Measurements from ENCODE around the gene STIMATE.

STIMATE gene

DNA sequence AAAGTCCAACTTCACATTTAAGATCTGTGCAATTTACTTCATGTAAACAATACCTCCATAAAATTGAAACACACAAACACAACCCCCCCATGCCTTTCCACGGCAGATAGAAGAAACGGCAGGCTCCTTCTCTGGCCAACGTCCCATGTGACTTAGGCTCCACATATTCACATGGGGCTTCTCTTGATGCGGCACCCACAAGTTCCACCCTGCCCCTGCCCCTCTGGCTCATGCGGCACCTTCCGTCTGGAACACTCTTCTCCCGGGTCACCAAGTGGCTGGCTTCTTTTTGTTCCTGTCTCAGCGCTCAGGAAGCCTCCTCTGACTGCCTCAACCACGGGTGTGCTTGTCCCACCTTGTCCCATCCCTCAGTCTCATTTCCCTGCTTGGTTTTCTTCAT, 25.6 kb downstream of the STIMATE start:
- DNase-seq (ENCODE audit: extremely low read depth in 1 of 2, low read depth in 1 of 2): no peak

GRCh38 chr3:52870471-52870870, 26.9 kb downstream of the STIMATE start:
- no peak for DNase-seq (ENCODE audit: extremely low read depth in 1 of 2, low read depth in 1 of 2)

GRCh38 chr3:52866427-52866826, 30.9 kb downstream of the STIMATE start:
- DNase-seq (ENCODE audit: extremely low read depth in 1 of 2, low read depth in 1 of 2): no peak

DNA sequence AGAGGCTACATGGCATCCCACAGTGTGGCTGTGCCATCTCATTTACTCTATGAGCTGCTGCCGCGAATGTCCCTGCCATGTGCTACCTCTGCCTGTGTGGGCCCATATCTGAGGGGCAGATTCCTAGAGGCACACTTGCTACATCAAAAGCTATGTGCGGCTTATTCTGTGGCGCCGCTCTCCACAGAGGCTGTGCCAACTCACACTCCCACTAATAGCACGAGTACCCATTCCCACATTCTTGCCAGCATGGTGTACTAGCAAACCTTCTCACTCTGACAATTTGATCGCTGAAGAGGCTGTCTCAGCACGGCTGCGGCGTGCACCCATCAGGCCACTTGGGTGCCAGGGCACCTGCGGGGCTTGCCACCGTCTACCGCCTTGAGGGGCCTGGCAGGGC, 31.4 kb downstream of the STIMATE start:
- DNase-seq (ENCODE audit: extremely low read depth in 1 of 2, low read depth in 1 of 2): no peak

DNA sequence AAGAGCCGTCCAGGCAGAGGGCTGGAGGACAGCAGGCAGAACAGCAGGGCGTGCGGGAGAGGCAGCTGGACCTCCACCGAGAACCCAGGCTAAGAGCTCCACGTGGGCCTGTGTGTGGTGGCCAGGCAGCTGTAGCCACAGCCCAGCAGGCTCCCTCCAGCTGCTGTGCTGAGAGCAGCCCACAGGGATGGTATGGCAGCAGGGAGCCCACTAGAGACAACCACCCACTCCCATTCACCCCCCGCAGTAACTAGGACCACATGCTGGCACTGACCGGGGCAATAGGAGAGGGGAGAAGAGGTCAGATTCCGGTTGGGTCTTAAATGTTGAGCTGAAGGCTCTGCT, 37.0 kb downstream of the STIMATE start:
- DNase-seq (ENCODE audit: extremely low read depth in 1 of 2, low read depth in 1 of 2): no peak

DNA sequence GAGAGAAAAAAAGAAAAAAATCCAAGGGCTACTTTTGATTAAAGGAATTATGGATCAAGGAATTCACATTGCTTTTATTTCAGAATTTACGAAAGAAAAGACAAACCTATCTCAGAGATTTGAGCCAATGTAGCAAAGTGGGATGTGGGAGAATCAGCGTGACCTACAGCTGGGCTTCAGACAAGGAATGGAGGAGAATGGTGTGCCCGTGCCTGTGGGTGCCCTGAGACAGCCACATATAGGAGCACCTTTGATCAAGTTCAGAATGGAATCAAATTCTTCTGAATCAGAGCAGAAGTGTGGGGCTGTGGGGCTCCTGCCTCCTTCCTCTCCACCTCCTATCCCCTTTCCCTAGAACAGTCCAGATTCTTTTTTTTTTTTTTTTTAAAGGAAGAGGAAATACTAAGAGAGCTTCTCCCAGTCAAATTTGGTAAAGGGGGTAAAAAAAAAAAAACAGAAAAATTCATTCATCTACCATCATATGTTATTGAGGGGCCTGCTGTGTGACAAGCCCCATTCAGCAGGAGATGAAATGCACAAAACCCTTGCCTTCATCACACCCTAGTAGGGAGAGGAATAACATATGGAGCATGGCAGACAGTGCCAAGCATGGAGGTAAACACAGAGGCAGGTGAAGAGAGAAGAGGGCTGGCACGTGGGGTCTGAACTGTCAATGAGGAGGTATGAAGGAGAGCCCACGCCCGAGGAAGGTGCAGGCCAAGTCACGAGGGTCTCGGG, 37.5 kb downstream of the STIMATE start:
- DNase-seq (ENCODE audit: extremely low read depth in 1 of 2, low read depth in 1 of 2): no peak

- DNase-seq (ENCODE audit: extremely low read depth in 1 of 2, low read depth in 1 of 2): no peak
Measured at GRCh38 chr3:52857864-52858263, 39.5 kb downstream of the STIMATE start.

DNA sequence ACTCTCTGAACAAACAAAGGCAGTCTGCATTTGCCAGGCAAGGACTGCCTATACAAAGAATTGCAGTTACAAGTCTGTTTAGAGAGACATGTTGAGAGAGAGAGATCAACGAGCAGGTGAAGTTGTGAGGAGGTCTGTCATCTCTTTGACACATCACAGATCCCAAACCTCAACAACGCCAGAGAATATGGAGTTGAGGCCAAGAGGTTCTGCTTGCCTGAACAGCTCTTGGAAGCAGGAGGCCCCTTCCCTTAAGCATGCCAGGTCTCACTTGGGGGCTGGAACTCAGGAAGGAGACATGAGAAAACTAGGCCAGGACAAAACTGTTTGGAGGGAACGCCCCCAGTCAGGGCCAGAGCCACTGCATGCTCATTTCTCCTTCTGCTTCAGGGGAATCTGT, 40.2 kb downstream of the STIMATE start:
- DNase-seq (ENCODE audit: extremely low read depth in 1 of 2, low read depth in 1 of 2): no peak

DNA sequence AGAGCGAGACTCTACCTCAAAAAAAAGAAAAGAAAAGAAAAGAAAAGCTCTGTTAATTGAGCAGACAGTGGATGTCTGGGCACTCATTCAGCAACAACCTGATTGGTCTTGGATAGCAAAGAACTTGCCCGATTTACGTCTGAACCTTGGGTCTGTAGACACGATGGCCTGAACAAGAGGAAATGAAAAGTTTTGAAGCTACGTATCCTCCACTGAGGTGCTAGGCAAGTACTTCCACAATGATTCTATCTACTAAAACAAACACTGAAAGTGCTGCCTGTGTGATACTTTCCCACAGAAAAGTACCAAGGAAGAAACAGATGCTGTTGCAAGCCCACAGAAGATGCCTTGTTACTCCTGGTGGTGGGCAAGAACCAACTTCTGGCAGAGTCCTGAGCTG, 40.7 kb downstream of the STIMATE start:
- no peak for DNase-seq (ENCODE audit: extremely low read depth in 1 of 2, low read depth in 1 of 2)

DNA sequence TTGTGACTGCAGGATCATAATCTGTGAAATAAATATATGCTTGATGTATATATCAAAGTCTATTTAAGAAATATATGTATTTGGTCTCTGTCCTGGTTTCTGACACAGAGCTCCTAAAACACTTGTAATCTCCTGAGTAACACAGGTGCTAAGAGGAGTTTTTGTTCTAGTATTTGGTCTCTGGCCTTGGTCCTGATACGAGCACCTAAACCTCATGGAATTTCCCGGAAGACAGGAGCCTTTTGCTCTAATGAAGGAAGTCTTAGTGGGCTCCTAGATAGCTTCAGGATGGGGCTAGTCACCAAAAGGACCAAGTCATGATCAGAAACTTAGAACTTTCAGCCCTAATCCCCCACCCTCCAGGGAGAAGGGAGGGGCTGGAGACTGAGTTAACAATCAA, 43.3 kb downstream of the STIMATE start:
- no peak for DNase-seq (ENCODE audit: extremely low read depth in 1 of 2, low read depth in 1 of 2)

- no peak for DNase-seq (ENCODE audit: extremely low read depth in 1 of 2, low read depth in 1 of 2)
Measured at GRCh38 chr3:52852419-52852818, 44.9 kb downstream of the STIMATE start.

- DNase-seq (ENCODE audit: extremely low read depth in 1 of 2, low read depth in 1 of 2): no peak
Measured at GRCh38 chr3:52851348-52851747, 46.0 kb downstream of the STIMATE start.

GRCh38 chr3:52849656-52850055, 47.7 kb downstream of the STIMATE start:
- no peak for DNase-seq (ENCODE audit: extremely low read depth in 1 of 2, low read depth in 1 of 2)

DNA sequence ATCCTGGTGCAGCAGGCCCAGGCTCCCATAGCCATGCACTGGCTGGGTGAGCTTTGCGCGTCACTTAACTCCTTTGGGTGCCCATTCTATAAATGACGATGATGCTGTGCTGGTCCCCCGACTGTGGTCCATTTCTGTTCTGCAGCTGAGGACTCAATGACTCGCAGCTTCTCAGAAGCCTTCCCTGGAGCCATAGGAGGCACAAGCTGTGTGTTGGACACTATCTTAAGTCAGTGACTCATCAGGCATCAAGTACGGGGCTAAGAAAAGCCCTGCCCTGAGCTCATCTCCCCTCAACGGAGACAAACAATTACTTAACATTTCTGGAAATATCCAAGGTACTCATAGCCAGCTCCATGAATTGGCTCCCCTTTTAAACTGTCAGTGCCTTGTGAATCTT, 48.7 kb downstream of the STIMATE start:
- no peak for DNase-seq (ENCODE audit: extremely low read depth in 1 of 2, low read depth in 1 of 2)

GRCh38 chr3:52847726-52848125, 49.6 kb downstream of the STIMATE start:
- DNase-seq (ENCODE audit: extremely low read depth in 1 of 2, low read depth in 1 of 2): no peak

- no peak for DNase-seq (ENCODE audit: extremely low read depth in 1 of 2, low read depth in 1 of 2)
Measured at GRCh38 chr3:52847241-52847640, 50.1 kb downstream of the STIMATE start.

DNA sequence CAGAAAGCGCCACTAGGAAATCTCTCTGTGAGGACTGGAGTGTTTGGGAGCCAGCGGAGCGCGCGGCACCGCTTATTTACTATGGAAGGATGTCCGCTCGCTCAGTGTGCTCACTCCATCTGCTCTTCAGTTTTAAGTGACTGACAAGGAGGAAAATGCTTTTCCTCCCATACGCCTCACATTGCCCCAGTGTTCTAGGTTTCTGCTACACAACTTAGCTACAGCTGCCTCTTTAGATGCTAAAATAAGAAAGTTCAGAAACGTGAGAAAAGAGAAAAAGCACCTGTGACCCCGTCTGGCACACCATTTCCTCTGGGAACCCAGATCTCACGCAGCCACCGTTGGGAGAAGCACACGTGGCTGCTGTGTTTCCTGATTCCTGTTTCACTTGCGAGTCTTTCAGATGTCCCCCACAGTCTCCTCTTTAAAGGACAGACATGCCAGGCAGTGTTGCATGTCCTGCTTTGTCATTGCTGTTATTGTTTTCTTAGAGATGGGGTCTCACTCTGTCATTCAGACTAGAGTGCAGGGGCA, 50.8 kb downstream of the STIMATE start:
- DNase-seq (ENCODE audit: extremely low read depth in 1 of 2, low read depth in 1 of 2): no peak

DNA sequence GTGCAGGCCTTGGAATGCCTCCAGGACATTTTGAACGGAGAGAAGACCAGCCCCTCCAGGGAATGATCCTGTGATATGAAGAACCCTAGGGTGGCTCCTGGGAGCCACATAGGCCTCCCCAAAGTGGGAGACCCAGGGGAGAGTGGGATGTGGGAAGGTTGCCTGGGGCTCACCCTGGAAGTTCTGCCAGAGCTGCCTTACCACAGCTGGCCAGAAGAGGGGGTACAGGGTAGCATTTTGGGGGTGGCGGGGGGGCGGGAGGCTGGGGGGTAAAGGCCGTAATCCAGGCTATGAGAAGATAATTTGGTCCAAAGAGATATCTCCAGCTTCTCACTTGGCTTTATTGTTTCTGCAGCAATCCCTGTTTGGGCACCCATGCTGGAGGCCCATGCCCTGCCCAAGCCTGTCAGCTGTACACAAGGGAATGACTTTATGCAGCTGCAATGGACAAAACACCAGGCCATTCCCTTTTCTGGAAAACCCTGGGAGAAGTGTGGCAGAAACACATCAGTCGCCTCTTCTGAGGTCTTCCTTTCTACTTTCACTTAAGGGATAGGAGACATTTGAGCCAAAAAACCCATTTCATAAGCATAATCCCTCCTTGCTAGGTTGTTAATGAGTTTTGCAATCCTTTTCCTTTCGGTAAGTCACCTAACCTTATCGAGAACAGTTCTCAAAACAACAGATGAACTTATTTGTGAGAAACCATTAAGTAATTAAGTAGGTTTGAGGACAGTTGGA, 51.5 kb downstream of the STIMATE start:
- DNase-seq (ENCODE audit: extremely low read depth in 1 of 2, low read depth in 1 of 2): no peak

- DNase-seq (ENCODE audit: extremely low read depth in 1 of 2, low read depth in 1 of 2): no peak
Measured at GRCh38 chr3:52845157-52845556, 52.2 kb downstream of the STIMATE start.

DNA sequence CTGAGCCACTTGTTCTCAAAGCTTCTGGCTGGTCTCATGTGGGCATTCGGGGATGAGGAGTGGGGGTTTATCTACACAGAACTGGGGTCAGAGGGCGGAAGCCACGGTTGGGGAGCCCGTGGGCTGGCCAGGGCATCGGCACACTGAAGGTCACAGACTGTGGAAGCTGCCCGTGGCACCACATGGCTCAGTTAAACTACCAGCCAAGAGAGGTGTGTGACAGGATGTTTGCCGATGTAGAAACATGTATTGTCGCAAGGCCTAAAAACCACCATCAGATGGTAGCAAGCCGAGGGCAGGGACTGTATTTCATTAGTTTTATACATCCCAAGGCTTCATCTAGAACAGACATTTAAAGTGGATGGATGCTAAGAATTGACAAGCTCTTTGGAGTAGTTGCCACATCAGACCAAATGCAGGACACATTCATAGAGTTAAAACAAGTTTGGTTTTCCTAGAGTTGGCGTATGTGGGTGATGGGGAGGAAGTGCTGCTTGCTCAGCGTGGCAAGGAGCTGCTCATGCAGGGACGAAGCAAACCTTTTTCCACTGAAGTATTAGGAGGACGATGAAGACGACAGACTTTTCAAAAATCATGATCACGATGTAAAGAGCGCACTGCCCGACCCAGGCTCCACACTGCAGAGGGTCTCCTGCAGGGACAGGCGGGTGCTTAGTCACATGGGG, 52.9 kb downstream of the STIMATE start:
- no peak for DNase-seq (ENCODE audit: extremely low read depth in 1 of 2, low read depth in 1 of 2)

DNA sequence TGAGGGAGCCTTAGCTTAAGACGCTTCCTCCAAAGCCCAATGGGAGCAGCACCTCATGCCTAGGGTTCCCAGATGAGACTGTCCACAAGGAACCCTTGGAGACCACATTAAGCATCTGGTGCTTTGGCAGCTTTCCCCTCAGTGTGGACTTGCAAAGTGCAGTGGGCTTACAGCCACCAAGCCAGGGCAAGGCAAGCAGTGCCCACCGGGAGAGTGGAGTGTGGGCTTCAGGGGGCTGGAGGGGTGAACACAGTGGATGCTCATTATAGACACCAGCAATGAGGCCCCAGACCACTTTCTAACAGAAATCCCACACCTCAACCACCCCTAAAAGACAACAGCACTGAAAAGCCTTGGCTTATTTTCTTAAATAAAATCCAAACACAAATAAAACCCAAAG, 53.5 kb downstream of the STIMATE start:
- DNase-seq (ENCODE audit: extremely low read depth in 1 of 2, low read depth in 1 of 2): no peak
